Heart right ventricle (tissue), 16 donors: ENCODE measurements around the gene MKRN1. TPM values are rescaled to one million over a fixed set of nuclear protein-coding genes. Genes with fewer than 3 reads are reported as not detected.

Source experiments
- ATAC-seq, 8 donors: fragments of 200-7000 bp; cut with Tn5 transposase; one replicate each; pipeline ENCODE4 v1.9.1; 2020; ENCODE audit warnings: mild to moderate bottlenecking in 8 of 8, moderate library complexity in 8 of 8, moderate number of reproducible peaks in 1 of 8
- DNase-seq, 2 donors: peaks; one replicate each; pipeline ENCODE4 v3.0.0-alpha.2; 2020
- H3K27ac ChIP-seq, 10 donors: fragments of 200-600 bp; sonication (generic) in 2 of 10; one replicate each; pipeline versions ENCODE4 v1.5.0 to v1.8.0; 2020 to 2022; ENCODE audit warnings: mild to moderate bottlenecking in 3 of 10
- H3K27me3 ChIP-seq, 7 donors: fragments of 200-600 bp; one replicate each; pipeline ENCODE4 v1.8.0; 2021 to 2022; ENCODE audit warnings: mild to moderate bottlenecking in 2 of 7
- H3K36me3 ChIP-seq, 9 donors: fragments of 200-600 bp; sonication (generic) in 1 of 9; one replicate each; pipeline versions ENCODE4 v1.5.0 to v1.8.0; 2020 to 2022; ENCODE audit warnings: mild to moderate bottlenecking in 2 of 9
- H3K4me1 ChIP-seq, 9 donors: fragments of 200-600 bp; sonication (generic) in 1 of 9; one replicate each; pipeline versions ENCODE4 v1.5.0 to v1.8.0; 2020 to 2022; ENCODE audit warnings: mild to moderate bottlenecking in 4 of 9
- H3K4me3 ChIP-seq, 10 donors: fragments of 200-600 bp; sonication (generic) in 2 of 10; one replicate each; pipeline versions ENCODE4 v1.5.0 to v1.8.0; 2020 to 2022; ENCODE audit warnings: mild to moderate bottlenecking in 7 of 10, moderate library complexity in 2 of 10
- H3K9me3 ChIP-seq, 11 donors: fragments of 200-600 bp in 10 of 11; sonication (generic) in 2 of 11; one replicate each; pipeline versions ENCODE4 v1.5.0 to v1.8.0; 2013 to 2022; ENCODE audit warnings: mild to moderate bottlenecking in 2 of 11, control low read depth in 1 of 11, moderate library complexity in 1 of 11
- CTCF ChIP-seq, 9 donors: fragments of 200-600 bp; sonication (generic) in 2 of 9; IDR thresholded peaks; one replicate each; pipeline versions ENCODE4 v1.5.0 to v1.8.0; 2021 to 2022; ENCODE audit warnings: antibody characterized with exemption in 9 of 9, mild to moderate bottlenecking in 5 of 9, moderate library complexity in 1 of 9
- WGBS, 2 donors: extraction: QIAGEN DNeasy Blood & Tissue Kit; methylation state at CpG; one replicate each; pipeline ENCODE4 v1.1.7; 2013; ENCODE audit warnings: inconsistent platforms in 1 of 2; 5-methylcytosine and 5-hydroxymethylcytosine counted together
- intact Hi-C, 10 donors: fragments of 100-400 bp; cut with DNase I; formaldehyde crosslinking; loops; one replicate each; pipeline versions ENCODE4 v1.11.1 to v1.14.2; 2022
- polyA plus RNA-seq, 2 donors: library from polyadenylated mRNA; stranded (reverse); fragments of 200-250 nt; gene quantifications; one replicate each; pipeline ENCODE4 v1.2.3, GENCODE V29; 2013
- total RNA-seq, 10 donors: library from RNA; stranded (reverse); fragmentation: NEBNext Ultra II Directional in 3 of 10; extraction: Animal tissue kit (Norgen Biotek cat#: 25700) in 3 of 10; gene quantifications; one replicate each; pipeline versions ENCODE4 v1.2.1 to v1.2.4, GENCODE V29; 2021 to 2023
- donor health status: Arrhythmogenic right ventricular cardiomyopathy.
- donor health status: ischemic (EF 13 %, LVEDD 7.1; RV severe dilation, severe dysfunction).
- donor health status: healthy with polysubstance abuse.
- donor health status: DM: no; HTN: yes; CAD: no.
- donor health status: DM: no; HTN: no; CAD: no.
- donor health status: ischemic (EF 25% LVEDD 6.9; RV normal size, moderate dysfunction).
- donor health status: ischemic (EF 25% LVEDD 5.7; RV mildly dilated, moderate dysfunction).
- donor health status: healthy.
- donor health status: DM: yes; HTN: yes; CAD: no.
- donor health status: Ischemic cardiomyopathy.
- donor health status: ischemic (EF 35%, LVEDD 5.7; RV mildly dilated, moderate dysfunction).
- donor health status: nonischemic (EF 11% LVEDD 7.7; RV severe dilation, severe dysfunction).
- donor health status: DM: yes; HTN: yes; CAD: no.
- donor health status: PGD.
- donor health status: ischemic (EF 29% LVEDD 5.4; RV normal size, mild dysfunction).
- donor health status: nonischemic (EF 23%, LVEDD 6.1; RV moderate dilation, normal function).

Gene MKRN1
- total and polyA plus RNA-seq, 12 donors, result 38.5 to 113 (median 90.3) TPM

- Histone ChIP-seq H3K27me3 (no peaks in the 10 kb centered on the region), H3K4me3 (no peak overlapping the region), H3K4me1 (no peaks in the 10 kb centered on the region), H3K9me3 (no peaks in the 10 kb centered on the region), H3K36me3 (no peaks in the 10 kb centered on the region), H3K27ac (no peak overlapping the region)
- ATAC-seq (no peak), DNase-seq (no peak)
- intact Hi-C loops, result no loop called here
- WGBS, 2 donors, result 89 to 96% methylated on average over 2 of the region's 2 CpGs
- no peak for TF ChIP-seq CTCF (IDR thresholded peaks at IDR 0.05)
These were observed 37.8 kb downstream of the MKRN1 start for GRCh38 chr7:140441519-140441918.

- Histone ChIP-seq H3K4me3 (no peak overlapping the region), H3K27ac (no peak overlapping the region), H3K36me3 (no peaks in the 10 kb centered on the region), H3K27me3 (peaks cover 0 to 4% (median 0%) of the 10 kb centered on the region in 7 donors), H3K9me3 (no peaks in the 10 kb centered on the region), H3K4me1 (peaks cover 0 to 2% (median 0%) of the 10 kb centered on the region in 9 donors)
- TF ChIP-seq CTCF (IDR thresholded peaks at IDR 0.05), result no peak
- DNase-seq (no peak), ATAC-seq (no peak)
- 95 to 97% methylated on average over 3 of the region's 3 CpGs for WGBS, 2 donors
- intact Hi-C loops, result no loop called here
These were observed 38.7 kb downstream of the MKRN1 start for GRCh38 chr7:140440593-140440992.

- ATAC-seq (no peak), DNase-seq (no peak)
- 89 to 93% methylated on average over 3 of the region's 3 CpGs for WGBS, 2 donors
- intact Hi-C loops, result no loop called here
- H3K27me3 ChIP-seq, result peaks cover 0 to 14% (median 0%) of the 10 kb centered on the region in 7 donors
- H3K27ac ChIP-seq, result no peak overlapping the region
- TF ChIP-seq CTCF (IDR thresholded peaks at IDR 0.05), result no peak
- H3K9me3 ChIP-seq, result no peaks in the 10 kb centered on the region
- no peaks in the 10 kb centered on the region for H3K36me3 ChIP-seq
- H3K4me1 ChIP-seq, result peaks cover 0 to 8% (median 0%) of the 10 kb centered on the region in 9 donors
- H3K4me3 ChIP-seq, result no peak overlapping the region
These were observed 39.9 kb downstream of the MKRN1 start for GRCh38 chr7:140439359-140439758.

- Histone ChIP-seq H3K9me3 (no peaks in the 10 kb centered on the region), H3K4me1 (peaks cover 0 to 8% (median 0%) of the 10 kb centered on the region in 9 donors), H3K36me3 (no peaks in the 10 kb centered on the region), H3K27ac (peak overlapping the region in 1 of 10 donors; percentile 9), H3K27me3 (peaks cover 0 to 14% (median 0%) of the 10 kb centered on the region in 7 donors), H3K4me3 (peak overlapping the region in 8 of 10 donors; percentile 16 to 45 (median 34))
- no peak for TF ChIP-seq CTCF (IDR thresholded peaks at IDR 0.05)
- intact Hi-C loops, result no loop called here
- WGBS, 2 donors, result 30 to 38% methylated on average over 51 of the region's 51 CpGs
- DNase-seq (peak in 1 of 2 donors; percentile 15), ATAC-seq (peak in 5 of 8 donors; percentile 17 to 80 (median 55))
These were observed 43.9 kb downstream of the MKRN1 start for GRCh38 chr7:140435252-140435895.
